ENCODE results near the gene CCDC30.

DNA sequence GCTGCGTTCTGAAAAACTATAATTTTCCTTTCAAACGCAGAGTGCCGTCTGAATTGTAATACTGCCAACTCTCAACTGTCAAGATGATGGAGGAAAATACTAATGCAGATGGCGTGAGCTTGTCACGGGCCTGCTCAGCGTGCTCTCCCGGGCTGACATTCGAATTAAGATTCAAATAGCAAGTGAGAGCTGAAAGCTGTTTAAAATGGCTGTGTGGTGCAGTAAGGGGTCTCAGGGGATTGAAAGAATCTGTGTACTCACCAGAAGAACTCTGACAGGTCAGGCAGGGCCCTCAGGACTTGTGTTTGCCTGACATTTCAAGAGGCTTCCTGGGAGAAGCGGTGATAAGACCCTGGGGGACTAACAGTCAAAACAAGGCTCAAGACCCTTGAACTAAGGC lies 40.3 kb upstream of the CCDC30 start:
- TF ChIP-seq POLR2A (IDR thresholded peaks at IDR 0.05), result no peak
- TF ChIP-seq CTCF (IDR thresholded peaks at IDR 0.05), result no peak
- TF ChIP-seq POLR2AphosphoS5 (IDR thresholded peaks at IDR 0.05; ENCODE audit: insufficient read depth in 1 of 2, low read depth in 1 of 2), result no peak

Data from vagina (tissue), 2 donors.